ENCODE data around the gene TSHZ2. TPM values are rescaled to one million over a fixed set of nuclear protein-coding genes. Genes with fewer than 3 reads are reported as not detected.

Gene TSHZ2
- total RNA-seq, 1 experiment from 2014 or later = 0.20 TPM

DNA sequence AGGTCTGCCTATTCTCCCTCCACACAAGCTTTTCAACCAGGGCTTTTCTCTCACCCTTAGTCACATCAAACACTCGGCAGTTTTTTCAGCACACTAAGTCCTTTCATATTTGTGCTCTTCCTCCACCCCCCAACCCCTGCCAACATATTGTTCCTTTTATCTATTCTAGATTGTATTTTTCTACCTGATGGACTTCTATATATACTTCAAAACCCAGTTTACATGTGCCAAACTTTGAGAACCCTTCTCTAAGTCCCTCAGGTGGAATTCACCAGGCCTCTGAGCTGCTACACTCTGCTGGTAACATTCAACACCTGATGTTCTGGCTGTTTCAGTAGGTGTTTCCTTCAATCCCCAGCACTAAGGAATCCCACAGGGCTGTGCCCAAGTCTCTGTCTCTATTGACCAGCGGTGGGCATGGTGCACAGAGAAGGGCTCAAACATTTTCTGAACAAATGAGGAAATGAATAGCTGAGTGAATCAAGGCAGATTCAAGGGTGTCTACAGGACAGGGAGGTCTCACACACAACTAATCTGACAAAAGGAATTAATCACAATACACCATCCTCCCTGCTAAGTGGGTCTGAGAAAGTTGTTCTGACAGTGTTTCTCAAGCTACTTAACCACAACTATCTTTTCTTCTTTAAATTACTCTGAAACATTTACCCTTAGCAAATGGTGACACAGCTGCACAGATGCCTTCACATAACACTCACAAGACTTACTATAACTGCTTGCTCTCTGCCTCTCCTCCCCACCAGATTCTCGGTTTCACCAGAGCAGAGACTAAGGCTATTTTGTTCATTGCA, 166.5 kb downstream of the TSHZ2 start:
- Mint-ChIP-seq H3K9me3 (peaks cover 7% of the 10 kb centered on the region), H3K27ac (no peak overlapping the region), H3K4me1 (peaks cover 19% of the 10 kb centered on the region), H3K36me3 (no peaks in the 10 kb centered on the region), H3K4me3 (no peak overlapping the region), H3K27me3 (ENCODE audit: low read depth) (no peaks in the 10 kb centered on the region)
- ATAC-seq = no peak
- POLR2A ChIA-PET = interaction anchor here (0.7 kb wide), 1 partner anchor 580 kb away, joined by 3 read pairs; no protein-coding TSS in a partner anchor
- DNase-seq (ENCODE audit: low spot score) = no peak
- CTCF ChIA-PET = interaction anchor here (1.5 to 1.6 kb wide), 2 partner anchors 18 to 409 kb away, joined by 5 to 6 read pairs; no protein-coding TSS in a partner anchor
- TF ChIP-seq SP1 (CRISPR knock-in tag; conservative IDR thresholded peaks at IDR 0.05) (no peak), RELA (CRISPR knock-in tag; IDR thresholded peaks at IDR 0.05; ENCODE audit: borderline replicate concordance) (no peak), ZNF263 (CRISPR knock-in tag; IDR thresholded peaks at IDR 0.05; ENCODE audit: low read depth) (no peak), ATF1 (CRISPR knock-in tag; IDR thresholded peaks at IDR 0.05) (no peak), HMGA2 (CRISPR knock-in tag; IDR thresholded peaks at IDR 0.05) (no peak), TP53 (CRISPR knock-in tag; IDR thresholded peaks at IDR 0.05) (no peak), CBFB (CRISPR knock-in tag; IDR thresholded peaks at IDR 0.05; ENCODE audit: low read depth) (no peak), NR3C1 (CRISPR knock-in tag; conservative IDR thresholded peaks at IDR 0.05; ENCODE audit: low read depth) (no peak), ZNF671 (CRISPR knock-in tag; IDR thresholded peaks at IDR 0.05) (no peak), FOXJ3 (CRISPR knock-in tag; IDR thresholded peaks at IDR 0.05; ENCODE audit: borderline replicate concordance) (no peak), MXD4 (CRISPR knock-in tag; IDR thresholded peaks at IDR 0.05; ENCODE audit: borderline replicate concordance) (no peak), ELF4 (CRISPR knock-in tag; IDR thresholded peaks at IDR 0.05; ENCODE audit: low read depth) (no peak), EMX1 (CRISPR knock-in tag; IDR thresholded peaks at IDR 0.05) (no peak), CREM (CRISPR knock-in tag; IDR thresholded peaks at IDR 0.05) (no peak)
- TF ChIP-seq, protein P1, sequence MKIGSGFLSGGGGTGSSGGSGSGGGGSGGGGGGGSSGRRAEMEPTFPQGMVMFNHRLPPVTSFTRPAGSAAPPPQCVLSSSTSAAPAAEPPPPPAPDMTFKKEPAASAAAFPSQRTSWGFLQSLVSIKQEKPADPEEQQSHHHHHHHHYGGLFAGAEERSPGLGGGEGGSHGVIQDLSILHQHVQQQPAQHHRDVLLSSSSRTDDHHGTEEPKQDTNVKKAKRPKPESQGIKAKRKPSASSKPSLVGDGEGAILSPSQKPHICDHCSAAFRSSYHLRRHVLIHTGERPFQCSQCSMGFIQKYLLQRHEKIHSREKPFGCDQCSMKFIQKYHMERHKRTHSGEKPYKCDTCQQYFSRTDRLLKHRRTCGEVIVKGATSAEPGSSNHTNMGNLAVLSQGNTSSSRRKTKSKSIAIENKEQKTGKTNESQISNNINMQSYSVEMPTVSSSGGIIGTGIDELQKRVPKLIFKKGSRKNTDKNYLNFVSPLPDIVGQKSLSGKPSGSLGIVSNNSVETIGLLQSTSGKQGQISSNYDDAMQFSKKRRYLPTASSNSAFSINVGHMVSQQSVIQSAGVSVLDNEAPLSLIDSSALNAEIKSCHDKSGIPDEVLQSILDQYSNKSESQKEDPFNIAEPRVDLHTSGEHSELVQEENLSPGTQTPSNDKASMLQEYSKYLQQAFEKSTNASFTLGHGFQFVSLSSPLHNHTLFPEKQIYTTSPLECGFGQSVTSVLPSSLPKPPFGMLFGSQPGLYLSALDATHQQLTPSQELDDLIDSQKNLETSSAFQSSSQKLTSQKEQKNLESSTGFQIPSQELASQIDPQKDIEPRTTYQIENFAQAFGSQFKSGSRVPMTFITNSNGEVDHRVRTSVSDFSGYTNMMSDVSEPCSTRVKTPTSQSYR (CRISPR knock-in tag; IDR thresholded peaks at IDR 0.05) = no peak
- TF ChIP-seq, protein P2, sequence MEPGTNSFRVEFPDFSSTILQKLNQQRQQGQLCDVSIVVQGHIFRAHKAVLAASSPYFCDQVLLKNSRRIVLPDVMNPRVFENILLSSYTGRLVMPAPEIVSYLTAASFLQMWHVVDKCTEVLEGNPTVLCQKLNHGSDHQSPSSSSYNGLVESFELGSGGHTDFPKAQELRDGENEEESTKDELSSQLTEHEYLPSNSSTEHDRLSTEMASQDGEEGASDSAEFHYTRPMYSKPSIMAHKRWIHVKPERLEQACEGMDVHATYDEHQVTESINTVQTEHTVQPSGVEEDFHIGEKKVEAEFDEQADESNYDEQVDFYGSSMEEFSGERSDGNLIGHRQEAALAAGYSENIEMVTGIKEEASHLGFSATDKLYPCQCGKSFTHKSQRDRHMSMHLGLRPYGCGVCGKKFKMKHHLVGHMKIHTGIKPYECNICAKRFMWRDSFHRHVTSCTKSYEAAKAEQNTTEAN (CRISPR knock-in tag; IDR thresholded peaks at IDR 0.05) = no peak

DNA sequence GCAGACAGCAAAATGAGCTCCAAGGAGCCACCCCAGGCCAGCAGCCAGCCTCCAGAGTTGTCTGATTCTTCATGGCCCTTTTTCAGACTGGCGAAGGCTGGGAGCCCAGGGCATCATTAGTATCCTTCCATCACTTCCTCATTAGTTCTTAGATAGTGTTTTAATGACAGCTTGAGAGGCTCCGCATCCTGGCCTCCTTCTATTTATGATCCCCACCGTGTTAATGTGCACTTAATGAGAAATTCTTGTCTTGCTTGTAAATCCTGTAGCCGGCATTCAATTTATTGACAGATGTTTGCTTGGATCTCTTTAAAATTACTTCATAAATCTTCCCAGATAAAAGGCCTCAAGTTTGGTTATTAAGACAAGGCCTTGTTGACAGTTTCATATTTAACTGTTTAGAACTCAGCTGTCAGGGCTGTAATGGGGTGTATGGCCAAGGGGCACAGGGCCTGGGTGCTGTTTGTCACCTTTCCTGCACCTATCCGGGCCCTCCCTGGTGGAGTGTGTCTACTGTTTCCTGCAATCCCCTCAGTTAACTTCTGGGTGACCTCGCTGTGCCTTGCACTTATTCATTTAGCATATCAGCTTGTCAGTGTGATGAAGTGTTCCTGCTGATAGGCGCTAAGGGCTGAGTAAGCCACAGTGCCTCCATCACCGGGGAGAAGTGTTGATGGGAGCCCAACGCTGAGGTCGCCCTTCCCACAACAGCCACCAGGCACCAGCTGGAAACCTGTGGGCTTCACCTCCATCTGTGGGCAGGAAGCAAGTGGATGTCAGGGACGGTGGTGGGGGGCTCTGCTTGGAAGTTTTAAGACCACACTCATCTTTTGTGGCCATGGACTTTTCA, 169.3 kb downstream of the TSHZ2 start:
- Mint-ChIP-seq H3K27me3 (ENCODE audit: low read depth) (no peaks in the 10 kb centered on the region), H3K4me1 (peaks cover 16% of the 10 kb centered on the region), H3K9me3 (peaks cover 7% of the 10 kb centered on the region), H3K36me3 (no peaks in the 10 kb centered on the region), H3K27ac (no peak overlapping the region), H3K4me3 (no peak overlapping the region)
- CTCF ChIA-PET = interaction anchor here (1.2 kb wide), 1 partner anchor 75 kb away, joined by 4 read pairs; no protein-coding TSS in a partner anchor
- DNase-seq (ENCODE audit: low spot score) = no peak
- POLR2A ChIA-PET = no interaction called here
- ATAC-seq = no peak
- TF ChIP-seq, protein P3, sequence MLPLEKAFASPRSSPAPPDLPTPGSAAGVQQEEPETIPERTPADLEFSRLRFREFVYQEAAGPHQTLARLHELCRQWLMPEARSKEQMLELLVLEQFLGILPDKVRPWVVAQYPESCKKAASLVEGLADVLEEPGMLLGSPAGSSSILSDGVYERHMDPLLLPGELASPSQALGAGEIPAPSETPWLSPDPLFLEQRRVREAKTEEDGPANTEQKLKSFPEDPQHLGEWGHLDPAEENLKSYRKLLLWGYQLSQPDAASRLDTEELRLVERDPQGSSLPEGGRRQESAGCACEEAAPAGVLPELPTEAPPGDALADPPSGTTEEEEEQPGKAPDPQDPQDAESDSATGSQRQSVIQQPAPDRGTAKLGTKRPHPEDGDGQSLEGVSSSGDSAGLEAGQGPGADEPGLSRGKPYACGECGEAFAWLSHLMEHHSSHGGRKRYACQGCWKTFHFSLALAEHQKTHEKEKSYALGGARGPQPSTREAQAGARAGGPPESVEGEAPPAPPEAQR (CRISPR knock-in tag; IDR thresholded peaks at IDR 0.05) = no peak
- TF ChIP-seq IRF2 (CRISPR knock-in tag; IDR thresholded peaks at IDR 0.05; ENCODE audit: borderline replicate concordance, low read depth) (no peak), ATF1 (CRISPR knock-in tag; IDR thresholded peaks at IDR 0.05) (no peak), CREM (CRISPR knock-in tag; IDR thresholded peaks at IDR 0.05) (no peak), EMX1 (CRISPR knock-in tag; IDR thresholded peaks at IDR 0.05) (no peak), JUN (CRISPR knock-in tag; IDR thresholded peaks at IDR 0.05) (no peak), NFATC4 (CRISPR knock-in tag; IDR thresholded peaks at IDR 0.05) (no peak), E2F4 (CRISPR knock-in tag; IDR thresholded peaks at IDR 0.05; ENCODE audit: borderline replicate concordance, low read depth) (no peak), ZNF416 (CRISPR knock-in tag; IDR thresholded peaks at IDR 0.05) (no peak), ZNF263 (CRISPR knock-in tag; IDR thresholded peaks at IDR 0.05; ENCODE audit: low read depth) (no peak)
- TF ChIP-seq, protein P2 (CRISPR knock-in tag; IDR thresholded peaks at IDR 0.05) = no peak

All from WTC11 (cell line).